Sigmoid colon (tissue), 4 donors: Measurements from ENCODE around the gene UGCG.

Experiments
- CTCF ChIP-seq, 4 experiments: fragments of 450-650 bp in 3 of 4; fragments of 200-600 bp in 1 of 4; IDR thresholded peaks; one replicate each; pipeline ENCODE4 v1.5.1; 2016 to 2019; ENCODE audit warnings: antibody characterized with exemption in 4 of 4, mild to moderate bottlenecking in 3 of 4, moderate library complexity in 2 of 4
- POLR2AphosphoS5 ChIP-seq, 4 donors: sonication (generic); formaldehyde crosslinking; IDR thresholded peaks; one replicate each; pipeline ENCODE4 v1.6.1; 2017; ENCODE audit warnings: antibody characterized with exemption in 4 of 4

GRCh38 chr9:111907147-111907546, 10.5 kb downstream of the UGCG start:
- TF ChIP-seq CTCF (IDR thresholded peaks at IDR 0.05) = no peak
- no peak for TF ChIP-seq POLR2AphosphoS5 (IDR thresholded peaks at IDR 0.05)
